ENCODE data around the gene VWA1.
"Not testable (repeated sequence)": the region's sequence is repeated elsewhere in the genome, so short reads cannot be mapped to it uniquely, and the experiment has no call there.

The VWA1 gene

DNA sequence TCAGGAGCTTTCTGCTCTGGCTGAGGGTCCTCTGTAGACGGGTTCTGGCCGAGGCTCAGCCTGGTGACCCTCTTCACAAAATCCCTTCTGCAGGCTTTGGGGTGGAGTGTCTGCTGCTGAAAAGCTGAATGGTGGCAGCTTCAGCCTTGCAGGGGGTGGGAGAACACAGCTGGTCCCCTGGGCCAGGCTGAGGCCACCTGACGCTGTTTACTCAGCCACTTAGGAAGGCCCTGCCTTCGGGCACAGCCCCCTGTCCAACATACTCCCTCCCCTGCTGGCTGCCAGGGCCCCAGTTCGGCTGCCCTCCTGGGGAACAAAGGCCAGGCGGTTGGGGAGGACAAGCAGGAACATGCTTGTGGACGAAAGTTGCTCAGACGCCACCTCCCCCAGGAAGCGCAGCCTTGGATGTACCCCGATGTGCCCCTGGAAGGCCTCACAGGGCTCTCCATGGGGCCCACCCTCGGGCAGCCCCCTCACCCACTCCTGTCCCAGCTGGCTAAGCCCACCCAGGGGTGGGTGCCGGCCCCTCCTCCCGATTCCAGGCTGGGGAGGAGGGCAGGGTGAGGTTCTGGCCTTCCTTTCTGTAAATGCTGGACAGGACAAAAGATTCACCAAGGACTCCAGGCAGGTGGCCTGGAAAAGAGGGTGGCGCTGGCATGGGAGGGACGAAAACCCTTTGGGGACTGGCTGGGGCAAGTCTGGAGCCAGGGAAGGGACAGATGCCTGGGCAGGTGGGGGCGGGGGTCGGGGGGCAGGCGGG is 14.2 kb upstream of the VWA1 start, which contains the start of gene ANKRD65:
TSS of gene ANKRD65 (minus strand) at position 130 of the 760 bp plus-strand sequence. CDS start 271 bp downstream, outside the sequence.
- H3K4me3 ChIP-seq (ENCODE audit: low read length): no peak within 1 kb of the TSS
- DNase-seq (ENCODE audit: low read depth, low spot score): no peak

- no peak overlapping the region for H3K4me3 ChIP-seq (ENCODE audit: low read length)
- DNase-seq (ENCODE audit: low read depth, low spot score): no peak
These were observed 13.5 kb upstream of the VWA1 start for GRCh38 chr1:1421907-1422464.

DNA sequence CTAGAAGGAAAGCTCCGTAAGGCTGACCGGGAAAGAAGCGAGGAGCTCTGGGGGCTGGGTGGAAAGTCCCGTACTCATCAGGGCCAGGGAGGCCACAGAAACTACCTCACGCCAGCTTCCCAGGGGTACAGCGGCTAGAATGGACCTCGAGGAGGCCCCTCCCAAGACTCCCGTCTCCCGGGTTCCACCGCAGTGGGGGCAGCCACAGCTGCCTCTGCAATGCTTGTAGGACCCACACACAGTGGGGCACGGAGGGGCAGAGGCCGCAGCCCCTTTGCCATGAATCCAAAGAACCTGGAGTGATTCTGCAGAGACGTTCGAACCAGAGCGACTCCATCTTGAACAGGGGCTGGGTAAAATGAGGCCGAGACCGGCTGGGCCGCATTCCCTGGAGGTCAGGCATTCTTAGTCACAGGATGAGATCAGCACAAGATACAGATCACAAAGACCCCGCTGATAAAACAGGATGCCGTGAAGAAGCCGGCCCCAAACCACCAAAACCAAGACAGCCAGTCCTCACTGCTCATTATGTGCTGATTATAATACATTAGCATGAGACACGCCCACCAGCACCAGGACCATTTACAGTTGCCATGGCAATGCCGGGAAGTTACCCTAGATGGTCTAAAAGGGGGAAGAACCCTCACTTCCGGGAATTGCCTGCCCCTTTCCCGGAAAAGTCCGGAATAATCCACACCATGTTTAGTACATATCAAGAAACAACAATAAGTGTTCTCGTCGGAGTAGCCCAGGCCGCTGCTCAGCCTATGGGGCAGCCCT is 12.8 kb upstream of the VWA1 start:
- no peak for DNase-seq (ENCODE audit: low read depth, low spot score)
- H3K4me3 ChIP-seq (ENCODE audit: low read length): no peak overlapping the region

- DNase-seq (ENCODE audit: low read depth, low spot score): no peak
- no peak overlapping the region for H3K4me3 ChIP-seq (ENCODE audit: low read length)
These were observed 12.3 kb upstream of the VWA1 start for GRCh38 chr1:1423245-1423597.

- H3K4me3 ChIP-seq (ENCODE audit: low read length): no peak overlapping the region
- no peak for DNase-seq (ENCODE audit: low read depth, low spot score)
These were observed 10.8 kb upstream of the VWA1 start for GRCh38 chr1:1424707-1425106.

DNA sequence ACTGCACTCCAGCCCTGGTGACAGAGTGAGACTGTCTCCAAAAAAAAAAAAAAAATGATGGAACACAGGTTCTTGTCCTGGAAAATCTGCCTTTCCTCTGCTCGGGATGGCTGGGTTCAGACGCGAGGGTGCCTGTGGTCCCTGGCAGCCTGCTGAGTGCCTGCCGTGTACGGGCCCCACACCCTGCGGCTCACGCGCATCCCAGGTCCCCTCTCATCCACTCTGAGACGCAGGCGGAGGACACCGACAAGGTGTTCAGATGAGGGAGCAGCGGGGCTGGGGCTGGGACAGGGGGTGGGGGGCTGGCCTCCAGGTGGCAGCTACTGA is 10.1 kb upstream of the VWA1 start:
- DNase-seq (ENCODE audit: low read depth, low spot score): no peak
- H3K4me3 ChIP-seq (ENCODE audit: low read length): no peak overlapping the region

GRCh38 chr1:1425753-1426495 is 9.6 kb upstream of the VWA1 start:
- no peak for DNase-seq (ENCODE audit: low read depth, low spot score)
- no peak overlapping the region for H3K4me3 ChIP-seq (ENCODE audit: low read length)

DNA sequence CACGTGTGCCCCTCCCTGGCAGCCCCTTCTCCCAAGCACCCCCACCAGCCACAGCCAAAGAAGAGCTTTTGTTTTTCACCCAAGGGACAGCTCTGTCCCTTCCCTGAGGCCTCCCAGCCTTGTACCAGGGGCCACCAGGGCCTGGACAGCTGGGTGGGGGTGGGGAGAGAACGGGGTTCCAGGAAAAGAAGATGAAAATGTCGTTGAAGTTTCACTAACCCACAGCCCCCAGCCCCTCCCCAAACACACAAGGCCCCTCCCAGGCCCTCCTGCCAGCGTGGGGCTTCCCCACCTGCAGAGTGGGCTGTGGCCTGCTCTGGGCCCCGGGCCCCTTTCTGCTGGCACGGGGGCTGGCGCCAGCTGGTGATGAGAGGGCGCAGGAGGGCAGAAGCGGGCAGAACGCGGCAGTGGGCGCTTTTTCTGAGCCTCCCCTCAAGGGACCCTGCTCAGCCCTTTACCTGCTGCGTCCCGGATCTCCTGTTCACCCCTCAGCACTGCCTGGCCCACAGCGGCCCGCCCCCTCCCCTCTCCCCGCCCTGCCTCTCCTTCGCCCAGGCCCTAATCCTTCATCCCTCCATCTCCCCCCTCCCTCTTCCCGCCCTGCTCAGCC is 8.9 kb upstream of the VWA1 start:
- no peak overlapping the region for H3K4me3 ChIP-seq (ENCODE audit: low read length)
- no peak for DNase-seq (ENCODE audit: low read depth, low spot score)

DNA sequence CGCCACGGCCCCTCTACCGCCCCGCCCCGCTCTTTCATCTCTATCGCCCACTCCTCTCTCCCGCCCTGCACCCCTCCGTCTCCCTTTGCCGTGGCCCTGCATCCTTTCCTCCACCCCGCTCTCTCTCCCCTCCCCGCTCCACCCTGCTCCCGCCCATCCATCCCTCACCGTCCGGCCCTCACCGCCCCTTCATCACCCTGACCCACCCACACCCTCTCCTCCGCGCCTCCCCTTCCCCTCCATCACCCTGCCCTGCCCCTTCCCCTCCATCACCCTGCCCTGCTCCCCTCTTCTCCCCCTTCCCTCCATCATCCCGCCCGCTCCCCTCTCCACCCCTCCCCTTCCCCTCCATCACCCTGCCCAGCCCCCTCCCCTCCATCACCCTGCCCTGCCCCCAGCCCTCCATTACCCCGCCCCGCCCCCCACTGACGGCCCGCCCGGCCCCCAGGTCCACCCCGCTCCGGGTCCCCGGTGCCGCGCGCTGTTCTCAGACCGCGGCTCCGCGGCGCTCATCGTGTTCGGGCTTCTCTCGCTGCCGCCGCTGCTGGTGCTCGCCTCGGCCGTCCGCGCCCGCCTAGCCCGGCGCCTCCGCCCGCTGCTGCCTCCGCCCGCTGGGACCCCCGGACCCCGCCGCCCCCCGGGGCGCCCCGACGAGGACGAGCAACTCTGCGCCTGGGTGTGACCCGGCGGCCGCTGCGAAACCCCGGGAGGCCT is 8.2 kb upstream of the VWA1 start:
- no peak overlapping the region for H3K4me3 ChIP-seq (ENCODE audit: low read length)
- DNase-seq (ENCODE audit: low read depth, low spot score): no peak

GRCh38 chr1:1427820-1428148 is 7.7 kb upstream of the VWA1 start:
- no peak overlapping the region for H3K4me3 ChIP-seq (ENCODE audit: low read length)
- DNase-seq (ENCODE audit: low read depth, low spot score): no peak

DNA sequence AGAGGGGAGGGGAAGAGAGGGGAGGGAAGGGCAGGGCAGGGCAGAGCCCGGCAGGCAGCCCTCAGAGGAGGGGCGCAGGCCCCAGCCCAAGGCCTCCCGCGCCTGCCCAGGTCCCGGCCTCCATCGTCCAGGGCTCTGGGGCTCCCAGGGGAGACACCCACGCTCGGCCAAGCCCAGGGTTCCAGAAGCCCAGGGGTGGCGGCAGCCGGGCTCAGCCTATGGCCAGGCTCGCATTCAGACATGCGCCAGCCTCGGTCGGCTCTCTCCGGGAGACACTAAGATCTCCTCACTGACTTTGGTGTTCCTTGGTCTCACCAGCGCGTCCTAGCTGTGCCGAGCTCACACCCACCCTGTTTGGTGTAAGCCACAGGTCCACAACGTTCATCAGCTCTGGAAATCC is 7.3 kb upstream of the VWA1 start:
- H3K4me3 ChIP-seq (ENCODE audit: low read length): no peak overlapping the region
- no peak for DNase-seq (ENCODE audit: low read depth, low spot score)

GRCh38 chr1:1428967-1429366 is 6.5 kb upstream of the VWA1 start:
- H3K4me3 ChIP-seq (ENCODE audit: low read length); DNase-seq (ENCODE audit: low read depth, low spot score): not testable (repeated sequence)

GRCh38 chr1:1429671-1430073 is 5.8 kb upstream of the VWA1 start:
- no peak for DNase-seq (ENCODE audit: low read depth, low spot score)
- no peak overlapping the region for H3K4me3 ChIP-seq (ENCODE audit: low read length)

DNA sequence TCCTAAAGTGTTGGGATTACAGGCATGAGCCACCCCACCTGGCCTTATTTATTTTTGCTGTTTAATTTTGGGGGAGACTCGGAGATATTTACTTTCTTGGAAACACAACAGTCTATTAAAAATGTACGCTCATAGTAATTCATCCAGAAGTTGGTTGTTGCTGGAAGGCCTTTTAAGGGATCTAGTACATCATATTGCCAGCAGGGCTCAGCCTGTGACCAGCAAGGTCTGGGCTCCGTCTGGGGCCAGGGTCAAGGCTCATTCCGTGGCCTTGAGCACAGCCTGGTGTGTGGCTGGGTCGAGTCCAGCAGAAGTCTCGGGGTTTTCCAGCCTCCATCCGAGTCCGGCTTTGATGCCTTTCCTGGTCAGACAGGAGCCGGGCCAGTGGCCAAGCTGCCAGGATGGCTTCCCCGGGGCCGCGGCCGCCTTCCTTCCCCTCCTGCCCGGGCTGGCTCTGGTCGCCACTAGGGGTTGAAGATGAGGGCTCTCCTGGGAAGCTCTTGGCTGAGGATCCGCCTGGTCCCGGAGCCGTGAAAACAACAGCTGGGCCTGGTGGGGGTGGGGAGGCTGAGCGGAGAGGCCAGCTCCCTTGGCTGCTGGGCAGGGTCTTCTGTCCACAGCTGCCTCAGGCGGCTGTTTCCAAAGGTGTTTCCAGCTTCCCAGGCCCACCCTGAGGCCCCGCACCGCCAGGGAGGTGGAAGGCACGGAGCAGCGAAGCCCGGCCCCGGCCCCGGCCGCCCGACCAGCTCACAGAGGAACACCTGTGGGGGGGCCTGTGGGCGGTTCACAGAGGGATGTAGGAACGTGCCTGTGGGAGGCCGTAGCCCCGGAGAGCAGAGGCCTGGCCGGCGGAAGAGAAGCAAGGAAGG is 5.1 kb upstream of the VWA1 start:
- DNase-seq (ENCODE audit: low read depth, low spot score): no peak
- no peak overlapping the region for H3K4me3 ChIP-seq (ENCODE audit: low read length)

DNA sequence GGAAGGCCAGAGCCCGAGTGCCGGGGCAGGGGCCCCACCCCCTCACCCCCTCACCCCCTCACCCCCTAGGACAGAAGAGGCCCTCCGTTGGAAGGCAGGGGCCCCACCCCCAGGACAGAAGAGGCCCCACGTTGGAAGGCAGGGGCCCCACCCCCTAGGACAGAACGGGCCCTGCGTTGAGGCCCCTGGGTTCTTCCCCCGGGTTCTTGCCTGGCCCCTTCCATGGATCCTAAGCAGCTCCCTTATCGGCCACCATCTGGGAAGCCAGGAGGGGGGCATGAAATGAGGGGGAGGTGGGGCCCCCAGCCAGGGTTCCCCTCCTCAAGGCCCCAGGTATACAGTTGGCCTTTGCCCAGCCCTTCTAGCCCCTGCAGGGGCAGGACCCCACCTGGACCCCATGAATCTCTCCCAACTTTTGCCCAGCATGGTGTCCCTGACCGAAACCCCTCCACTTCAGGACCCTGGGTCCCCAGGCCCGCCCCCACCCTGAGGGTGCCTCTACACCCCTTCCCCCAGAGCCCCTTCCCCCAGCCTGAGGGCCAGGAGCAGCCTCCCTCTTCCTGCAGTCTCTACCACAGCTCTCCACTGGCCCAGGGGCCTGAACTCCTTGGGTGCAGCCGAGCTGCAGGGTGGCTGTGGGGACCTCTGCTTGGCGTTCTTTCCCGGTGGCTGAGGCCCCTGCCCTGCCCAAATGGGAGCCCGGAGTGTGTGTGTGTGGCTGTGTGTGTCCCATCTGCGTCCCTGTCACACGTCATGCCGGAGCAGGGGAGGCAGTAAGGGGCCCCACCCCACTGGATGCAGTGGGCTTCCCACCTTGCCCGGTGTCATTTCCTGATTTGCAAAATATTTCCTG is 4.3 kb upstream of the VWA1 start:
- DNase-seq (ENCODE audit: low read depth, low spot score): no peak
- H3K4me3 ChIP-seq (ENCODE audit: low read length): no peak overlapping the region

DNA sequence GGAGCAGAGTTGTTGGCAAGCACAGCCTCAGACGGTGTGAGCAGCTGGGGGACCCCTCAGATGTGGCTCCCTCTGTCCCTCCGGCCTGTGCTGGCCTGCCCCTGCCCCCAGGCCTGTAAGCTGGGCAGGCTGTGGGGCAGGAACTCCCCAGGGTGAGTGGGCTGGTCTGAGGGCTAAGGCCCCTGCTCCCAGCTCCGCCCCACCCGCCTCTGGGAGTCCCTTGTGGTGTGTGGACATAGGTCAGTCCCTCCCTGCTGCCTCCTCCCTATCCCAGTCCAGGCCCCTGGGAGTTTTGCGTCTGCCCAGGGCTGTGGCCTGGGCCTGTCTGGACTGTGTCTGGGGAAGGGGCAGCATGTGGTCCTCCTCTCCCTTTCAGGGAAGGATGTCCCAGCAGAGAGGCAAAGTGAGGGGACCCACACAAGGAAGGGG is 3.6 kb upstream of the VWA1 start:
- no peak for DNase-seq (ENCODE audit: low read depth, low spot score)

GRCh38 chr1:1432274-1432950 is 3.1 kb upstream of the VWA1 start:
- DNase-seq (ENCODE audit: low read depth, low spot score): no peak
- no peak overlapping the region for H3K4me3 ChIP-seq (ENCODE audit: low read length)

More for the DNA sequence above, 3.6 kb upstream of the VWA1 start:
- no peak overlapping the region for H3K4me3 ChIP-seq (ENCODE audit: low read length)
